WTC11 (cell line): ENCODE results near the gene BMPR2. TPM values are rescaled to one million over a fixed set of nuclear protein-coding genes. Genes with fewer than 3 reads are reported as not detected.
A peak's percentile ranks its signal among the peaks of the same experiment; 100 is the strongest.

Source experiments
- ATAC-seq: fragments of 200-7000 bp; cut with Tn5 transposase; 2 replicates; pipeline ENCODE4 v1.10.0; 2021; ENCODE audit warnings: mild to moderate bottlenecking, moderate library complexity
- CTCF ChIA-PET: fragments of 300-600 bp; sonication (Branson Sonifier 250); formaldehyde crosslinking; loops from one replicate; lab custom pipeline; 2021; ENCODE audit warnings: antibody characterized with exemption; lab: Charles Lee
- POLR2A ChIA-PET: fragments of 350-600 bp; sonication (Branson Sonifier 250); formaldehyde crosslinking; loops from one replicate; lab custom pipeline; 2021; ENCODE audit warnings: antibody characterized with exemption; lab: Charles Lee
- DNase-seq: peaks from one replicate; pipeline ENCODE4 v3.0.0; 2021; ENCODE audit warnings: low spot score
- H3K27ac Mint-ChIP-seq: 2 replicates; pipeline ENCODE4 v1.8.0; 2021; ENCODE audit warnings: mixed read lengths
- H3K27me3 Mint-ChIP-seq: 2 replicates; pipeline ENCODE4 v1.8.0; 2021; ENCODE audit warnings: low read depth, mild to moderate bottlenecking, moderate library complexity, mixed read lengths
- H3K36me3 Mint-ChIP-seq: 2 replicates; pipeline ENCODE4 v1.8.0; 2021; ENCODE audit warnings: mixed read lengths
- H3K4me1 Mint-ChIP-seq: 2 replicates; pipeline ENCODE4 v1.8.0; 2022; ENCODE audit warnings: mixed read lengths
- H3K4me3 Mint-ChIP-seq: 2 replicates; pipeline ENCODE4 v1.8.0; 2021; ENCODE audit warnings: mild to moderate bottlenecking, moderate library complexity, mixed read lengths
- H3K9me3 Mint-ChIP-seq: 2 replicates; pipeline ENCODE4 v1.8.0; 2021; ENCODE audit warnings: mixed read lengths
- CREM ChIP-seq: sonication (generic); formaldehyde crosslinking; IDR thresholded peaks from 2 replicates; pipeline ENCODE4 v1.8.1; 2022; ENCODE audit warnings: mild to moderate bottlenecking, missing genetic modification reagents, moderate library complexity
- FOXJ3 ChIP-seq: sonication (generic); formaldehyde crosslinking; IDR thresholded peaks from 2 replicates; pipeline ENCODE4 v1.9.0; 2021; ENCODE audit warnings: missing genetic modification reagents, mild to moderate bottlenecking, borderline replicate concordance
- KAT7 ChIP-seq: sonication (generic); formaldehyde crosslinking; IDR thresholded peaks from 2 replicates; pipeline ENCODE4 v1.8.1; 2023; ENCODE audit warnings: missing genetic modification reagents, mild to moderate bottlenecking, borderline replicate concordance
- MXD4 ChIP-seq: fragments of 250-450 bp; sonication (Bioruptor Pico); IDR thresholded peaks from 2 replicates; pipeline ENCODE4 v1.8.0; 2021; ENCODE audit warnings: mild to moderate bottlenecking, moderate library complexity, borderline replicate concordance
- NFE2L1 ChIP-seq: sonication (generic); formaldehyde crosslinking; IDR thresholded peaks from 2 replicates; pipeline ENCODE4 v1.8.1; 2023; ENCODE audit warnings: missing genetic modification reagents
- NFYB ChIP-seq: sonication (generic); formaldehyde crosslinking; conservative IDR thresholded peaks from 2 replicates; pipeline ENCODE4 v1.8.0; 2022; ENCODE audit warnings: low read depth, missing genetic modification reagents
- SP1 ChIP-seq: sonication (generic); formaldehyde crosslinking; conservative IDR thresholded peaks from 2 replicates; pipeline ENCODE4 v1.8.1; 2022; ENCODE audit warnings: missing genetic modification reagents
- TCF7 ChIP-seq: sonication (generic); formaldehyde crosslinking; IDR thresholded peaks from 2 replicates; pipeline ENCODE4 v1.8.0; 2022; ENCODE audit warnings: mild to moderate bottlenecking, low read depth, missing genetic modification reagents, moderate library complexity
- TP53 ChIP-seq: sonication (generic); formaldehyde crosslinking; IDR thresholded peaks from 2 replicates; pipeline ENCODE4 v1.8.1; 2023; ENCODE audit warnings: mild to moderate bottlenecking, missing genetic modification reagents
- ZNF219 ChIP-seq: sonication (generic); formaldehyde crosslinking; IDR thresholded peaks from 2 replicates; pipeline ENCODE4 v1.8.0; 2023; ENCODE audit warnings: missing genetic modification reagents, mild to moderate bottlenecking, borderline replicate concordance
- ZNF317 ChIP-seq: sonication (generic); formaldehyde crosslinking; IDR thresholded peaks from 2 replicates; pipeline ENCODE4 v1.8.1; 2023; ENCODE audit warnings: low read depth, mild to moderate bottlenecking, moderate library complexity, missing genetic modification reagents, borderline replicate concordance
- total RNA-seq: library from RNA; stranded (reverse); gene quantifications from 3 replicates; pipeline ENCODE4 v1.2.3, GENCODE V29; 2021
- TF ChIP-seq, protein P1 (sequence below): sonication (generic); formaldehyde crosslinking; IDR thresholded peaks from 2 replicates; pipeline ENCODE4 v1.8.1; 2022; ENCODE audit warnings: mild to moderate bottlenecking, missing genetic modification reagents, moderate library complexity, borderline replicate concordance
- TF ChIP-seq, protein P2 (sequence below): sonication (generic); formaldehyde crosslinking; IDR thresholded peaks from 2 replicates; pipeline ENCODE4 v1.8.0; 2022; ENCODE audit warnings: mild to moderate bottlenecking, missing genetic modification reagents
- TF ChIP-seq, protein P3 (sequence below): sonication (generic); formaldehyde crosslinking; IDR thresholded peaks from 2 replicates; pipeline ENCODE4 v1.8.1; 2023; ENCODE audit warnings: mild to moderate bottlenecking, missing genetic modification reagents
- TF ChIP-seq, protein P4 (sequence below): sonication (generic); formaldehyde crosslinking; IDR thresholded peaks from 2 replicates; pipeline ENCODE4 v1.8.0; 2023; ENCODE audit warnings: missing genetic modification reagents
- TF ChIP-seq, protein P5 (sequence below): sonication (generic); formaldehyde crosslinking; conservative IDR thresholded peaks from 2 replicates; pipeline ENCODE4 v1.8.1; 2023; ENCODE audit warnings: mild to moderate bottlenecking, low read depth, missing genetic modification reagents, moderate library complexity

The BMPR2 gene
- total RNA-seq, 1 experiment from 2014 or later: 22.1 TPM

DNA sequence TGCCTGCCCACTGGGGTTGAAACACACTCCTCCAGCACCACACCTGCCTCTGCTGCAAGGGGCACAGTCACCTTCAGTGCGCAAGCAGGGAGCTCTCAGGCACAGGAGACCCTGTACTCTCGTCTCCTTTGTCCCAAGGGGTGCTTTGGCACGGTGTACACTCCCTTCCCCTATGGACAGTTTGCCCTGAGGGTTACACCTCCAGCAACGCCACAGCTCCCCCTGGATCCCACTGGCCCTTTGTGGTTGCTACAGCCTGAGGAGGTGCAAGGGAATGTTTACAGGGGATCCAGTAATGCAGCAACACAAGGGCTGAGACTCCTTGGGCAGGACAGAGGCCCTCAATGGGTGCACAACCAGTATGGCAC, 213.4 kb downstream of the BMPR2 start:
- Mint-ChIP-seq H3K27ac (no peak overlapping the region), H3K4me3 (no peak overlapping the region), H3K4me1 (peaks cover 17% of the 10 kb centered on the region)
- ChIA-PET CTCF (interaction anchor here (0.7 to 5.0 kb wide), 13 partner anchors 9 to 1226 kb away, joined by 3 to 47 read pairs (median 7); partner anchors contain the start of genes FAM117B and WDR12), POLR2A (interaction anchor here (1.9 kb wide), 1 partner anchor 45 kb away, joined by 10 read pairs; the partner anchor contains the start of gene FAM117B)
- peak; percentile 28 for DNase-seq
- TF ChIP-seq ZNF219 (CRISPR knock-in tag): no peak
- TF ChIP-seq NFYB: no peak
- TF ChIP-seq TCF7 (CRISPR knock-in tag): no peak
- TF ChIP-seq SP1 (CRISPR knock-in tag): no peak
- TF ChIP-seq TP53 (CRISPR knock-in tag): no peak
- TF ChIP-seq, protein P1, sequence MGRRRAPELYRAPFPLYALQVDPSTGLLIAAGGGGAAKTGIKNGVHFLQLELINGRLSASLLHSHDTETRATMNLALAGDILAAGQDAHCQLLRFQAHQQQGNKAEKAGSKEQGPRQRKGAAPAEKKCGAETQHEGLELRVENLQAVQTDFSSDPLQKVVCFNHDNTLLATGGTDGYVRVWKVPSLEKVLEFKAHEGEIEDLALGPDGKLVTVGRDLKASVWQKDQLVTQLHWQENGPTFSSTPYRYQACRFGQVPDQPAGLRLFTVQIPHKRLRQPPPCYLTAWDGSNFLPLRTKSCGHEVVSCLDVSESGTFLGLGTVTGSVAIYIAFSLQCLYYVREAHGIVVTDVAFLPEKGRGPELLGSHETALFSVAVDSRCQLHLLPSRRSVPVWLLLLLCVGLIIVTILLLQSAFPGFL (CRISPR knock-in tag): no peak
- no peak for TF ChIP-seq CREM
- no peak for TF ChIP-seq NFE2L1 (CRISPR knock-in tag)
- TF ChIP-seq, protein P2, sequence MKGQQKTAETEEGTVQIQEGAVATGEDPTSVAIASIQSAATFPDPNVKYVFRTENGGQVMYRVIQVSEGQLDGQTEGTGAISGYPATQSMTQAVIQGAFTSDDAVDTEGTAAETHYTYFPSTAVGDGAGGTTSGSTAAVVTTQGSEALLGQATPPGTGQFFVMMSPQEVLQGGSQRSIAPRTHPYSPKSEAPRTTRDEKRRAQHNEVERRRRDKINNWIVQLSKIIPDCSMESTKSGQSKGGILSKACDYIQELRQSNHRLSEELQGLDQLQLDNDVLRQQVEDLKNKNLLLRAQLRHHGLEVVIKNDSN (CRISPR knock-in tag): no peak
- TF ChIP-seq, protein P3, sequence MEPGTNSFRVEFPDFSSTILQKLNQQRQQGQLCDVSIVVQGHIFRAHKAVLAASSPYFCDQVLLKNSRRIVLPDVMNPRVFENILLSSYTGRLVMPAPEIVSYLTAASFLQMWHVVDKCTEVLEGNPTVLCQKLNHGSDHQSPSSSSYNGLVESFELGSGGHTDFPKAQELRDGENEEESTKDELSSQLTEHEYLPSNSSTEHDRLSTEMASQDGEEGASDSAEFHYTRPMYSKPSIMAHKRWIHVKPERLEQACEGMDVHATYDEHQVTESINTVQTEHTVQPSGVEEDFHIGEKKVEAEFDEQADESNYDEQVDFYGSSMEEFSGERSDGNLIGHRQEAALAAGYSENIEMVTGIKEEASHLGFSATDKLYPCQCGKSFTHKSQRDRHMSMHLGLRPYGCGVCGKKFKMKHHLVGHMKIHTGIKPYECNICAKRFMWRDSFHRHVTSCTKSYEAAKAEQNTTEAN: no peak
- TF ChIP-seq FOXJ3 (CRISPR knock-in tag): no peak
- TF ChIP-seq, protein P4, sequence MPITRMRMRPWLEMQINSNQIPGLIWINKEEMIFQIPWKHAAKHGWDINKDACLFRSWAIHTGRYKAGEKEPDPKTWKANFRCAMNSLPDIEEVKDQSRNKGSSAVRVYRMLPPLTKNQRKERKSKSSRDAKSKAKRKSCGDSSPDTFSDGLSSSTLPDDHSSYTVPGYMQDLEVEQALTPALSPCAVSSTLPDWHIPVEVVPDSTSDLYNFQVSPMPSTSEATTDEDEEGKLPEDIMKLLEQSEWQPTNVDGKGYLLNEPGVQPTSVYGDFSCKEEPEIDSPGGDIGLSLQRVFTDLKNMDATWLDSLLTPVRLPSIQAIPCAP (CRISPR knock-in tag): no peak
- TF ChIP-seq, protein P5, sequence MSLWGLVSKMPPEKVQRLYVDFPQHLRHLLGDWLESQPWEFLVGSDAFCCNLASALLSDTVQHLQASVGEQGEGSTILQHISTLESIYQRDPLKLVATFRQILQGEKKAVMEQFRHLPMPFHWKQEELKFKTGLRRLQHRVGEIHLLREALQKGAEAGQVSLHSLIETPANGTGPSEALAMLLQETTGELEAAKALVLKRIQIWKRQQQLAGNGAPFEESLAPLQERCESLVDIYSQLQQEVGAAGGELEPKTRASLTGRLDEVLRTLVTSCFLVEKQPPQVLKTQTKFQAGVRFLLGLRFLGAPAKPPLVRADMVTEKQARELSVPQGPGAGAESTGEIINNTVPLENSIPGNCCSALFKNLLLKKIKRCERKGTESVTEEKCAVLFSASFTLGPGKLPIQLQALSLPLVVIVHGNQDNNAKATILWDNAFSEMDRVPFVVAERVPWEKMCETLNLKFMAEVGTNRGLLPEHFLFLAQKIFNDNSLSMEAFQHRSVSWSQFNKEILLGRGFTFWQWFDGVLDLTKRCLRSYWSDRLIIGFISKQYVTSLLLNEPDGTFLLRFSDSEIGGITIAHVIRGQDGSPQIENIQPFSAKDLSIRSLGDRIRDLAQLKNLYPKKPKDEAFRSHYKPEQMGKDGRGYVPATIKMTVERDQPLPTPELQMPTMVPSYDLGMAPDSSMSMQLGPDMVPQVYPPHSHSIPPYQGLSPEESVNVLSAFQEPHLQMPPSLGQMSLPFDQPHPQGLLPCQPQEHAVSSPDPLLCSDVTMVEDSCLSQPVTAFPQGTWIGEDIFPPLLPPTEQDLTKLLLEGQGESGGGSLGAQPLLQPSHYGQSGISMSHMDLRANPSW (CRISPR knock-in tag): no peak
- TF ChIP-seq MXD4 (CRISPR knock-in tag): no peak
- TF ChIP-seq KAT7 (CRISPR knock-in tag): no peak
- TF ChIP-seq, all 79 proteins: peak for 0
- Mint-ChIP-seq H3K9me3 (no peaks in the 10 kb centered on the region), H3K36me3 (no peaks in the 10 kb centered on the region), H3K27me3 (no peaks in the 10 kb centered on the region; the same call in 1 of the 2 replicates)
- peak; percentile 17 for ATAC-seq

DNA sequence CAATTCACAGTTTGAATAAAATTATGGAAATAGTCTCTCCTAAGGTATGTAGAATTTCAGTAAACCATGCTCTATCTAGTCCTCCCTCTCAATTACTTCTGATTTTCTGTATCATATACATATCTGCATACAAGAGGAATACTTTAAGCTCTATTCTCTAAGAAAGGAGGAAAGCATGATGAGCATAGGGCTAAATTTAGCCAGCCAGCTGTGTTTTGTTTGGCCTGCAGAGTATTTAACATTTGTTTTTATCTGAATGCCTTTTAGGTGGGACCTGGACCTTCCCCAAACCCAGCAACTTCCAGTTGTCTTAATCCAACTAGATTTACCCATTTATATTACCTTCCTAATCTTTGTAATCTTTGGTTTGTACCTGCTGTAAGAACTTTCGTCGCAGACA, 216.4 kb downstream of the BMPR2 start:
- TF ChIP-seq ZNF317 (CRISPR knock-in tag): no peak
- DNase-seq: no peak
- peaks cover 17% of the 10 kb centered on the region for H3K4me1 Mint-ChIP-seq
- H3K36me3 Mint-ChIP-seq: no peaks in the 10 kb centered on the region
- CTCF ChIA-PET: interaction anchor here (5.0 kb wide), 1 partner anchor 43 kb away, joined by 47 read pairs; the partner anchor contains the start of gene FAM117B
- POLR2A ChIA-PET: no interaction called here
- H3K4me3 Mint-ChIP-seq: no peak overlapping the region
- H3K9me3 Mint-ChIP-seq: no peaks in the 10 kb centered on the region
- no peak overlapping the region; the same call in 1 of the 2 replicates for H3K27ac Mint-ChIP-seq
- ATAC-seq: no peak
- no peaks in the 10 kb centered on the region; the same call in 1 of the 2 replicates for H3K27me3 Mint-ChIP-seq
